Fibroblast of pulmonary artery (primary cell): Measurements from ENCODE around the gene QSOX2.

Experiments used
- DNase-seq: peaks from one replicate; pipeline ENCODE4 v3.0.0-alpha.2; 2010; ENCODE audit warnings: low read depth
- H3K4me3 ChIP-seq: replicated peaks from 2 replicates; pipeline ENCODE4 v1.5.1; 2011; ENCODE audit warnings: low read depth, mild to moderate bottlenecking, control low read depth, low read length, moderate library complexity
- TF ChIP-seq, protein P1 (sequence below): IDR thresholded peaks from 2 replicates; pipeline ENCODE4 v1.5.1; 2011; ENCODE audit warnings: mild to moderate bottlenecking, control low read depth, low read length, inconsistent platforms; ENCODE audit errors: missing control alignments

QSOX2 gene

DNA sequence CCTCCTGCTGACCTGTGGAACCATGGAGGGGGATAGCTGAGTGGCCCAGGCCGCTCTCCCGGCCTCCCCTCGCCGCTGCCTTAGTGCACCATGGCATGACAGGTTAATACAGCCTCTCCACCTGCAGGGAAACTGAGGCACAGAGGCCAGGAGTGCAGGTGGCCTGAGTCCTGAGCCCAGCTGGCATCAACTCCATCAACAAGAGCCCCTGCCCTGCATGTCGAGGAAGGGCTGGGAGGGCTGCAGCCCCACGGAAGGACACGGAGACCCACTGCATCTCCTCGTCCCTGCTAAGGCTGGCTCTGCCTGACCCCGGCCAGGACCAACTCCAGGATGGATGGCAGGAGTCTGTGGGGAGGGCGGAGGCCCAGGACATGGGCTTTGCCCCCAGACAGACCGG is 31.1 kb upstream of the QSOX2 start:
- no peak for DNase-seq
- TF ChIP-seq, protein P1, sequence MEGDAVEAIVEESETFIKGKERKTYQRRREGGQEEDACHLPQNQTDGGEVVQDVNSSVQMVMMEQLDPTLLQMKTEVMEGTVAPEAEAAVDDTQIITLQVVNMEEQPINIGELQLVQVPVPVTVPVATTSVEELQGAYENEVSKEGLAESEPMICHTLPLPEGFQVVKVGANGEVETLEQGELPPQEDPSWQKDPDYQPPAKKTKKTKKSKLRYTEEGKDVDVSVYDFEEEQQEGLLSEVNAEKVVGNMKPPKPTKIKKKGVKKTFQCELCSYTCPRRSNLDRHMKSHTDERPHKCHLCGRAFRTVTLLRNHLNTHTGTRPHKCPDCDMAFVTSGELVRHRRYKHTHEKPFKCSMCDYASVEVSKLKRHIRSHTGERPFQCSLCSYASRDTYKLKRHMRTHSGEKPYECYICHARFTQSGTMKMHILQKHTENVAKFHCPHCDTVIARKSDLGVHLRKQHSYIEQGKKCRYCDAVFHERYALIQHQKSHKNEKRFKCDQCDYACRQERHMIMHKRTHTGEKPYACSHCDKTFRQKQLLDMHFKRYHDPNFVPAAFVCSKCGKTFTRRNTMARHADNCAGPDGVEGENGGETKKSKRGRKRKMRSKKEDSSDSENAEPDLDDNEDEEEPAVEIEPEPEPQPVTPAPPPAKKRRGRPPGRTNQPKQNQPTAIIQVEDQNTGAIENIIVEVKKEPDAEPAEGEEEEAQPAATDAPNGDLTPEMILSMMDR, result no peak
- no peak overlapping the region for H3K4me3 ChIP-seq

DNA sequence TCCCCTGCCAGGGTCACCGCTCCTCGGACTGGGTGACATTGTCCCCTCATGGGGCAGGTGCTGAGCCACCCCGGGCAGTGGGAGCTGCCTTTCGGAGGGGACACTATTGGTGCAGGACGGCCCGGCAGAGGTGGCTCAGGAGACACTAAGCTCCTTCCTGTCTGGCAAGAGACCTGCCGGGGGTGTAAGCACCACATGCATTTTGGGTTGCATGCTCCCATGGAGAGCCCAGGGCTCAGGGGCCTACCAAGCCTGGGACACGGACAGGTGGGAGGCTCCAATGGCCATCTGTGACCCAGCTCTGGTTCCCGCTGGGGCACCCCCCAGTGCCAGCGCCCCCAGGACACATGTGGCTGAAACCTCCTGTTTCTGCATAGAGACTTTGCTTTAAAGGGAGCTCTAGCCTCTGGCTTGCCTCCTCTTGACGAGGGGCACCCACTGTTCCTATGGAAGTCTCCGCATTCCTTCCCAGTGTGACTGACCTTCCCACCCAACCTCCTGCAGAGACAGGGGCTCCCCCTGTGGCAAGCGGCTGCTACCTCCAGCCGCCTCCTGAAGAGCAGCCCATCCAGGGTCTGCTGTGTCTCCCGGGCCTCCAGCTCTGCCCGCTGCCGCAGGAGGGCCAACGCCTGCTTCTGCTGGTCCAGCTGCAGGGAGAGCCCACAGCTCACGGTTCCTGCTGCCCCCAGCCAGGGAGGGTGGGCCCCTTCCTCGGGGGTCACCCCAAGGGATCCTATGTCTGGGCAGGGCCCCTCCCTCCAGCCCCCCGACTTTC is 30.2 kb upstream of the QSOX2 start:
- no peak for DNase-seq
- no peak overlapping the region for H3K4me3 ChIP-seq
- TF ChIP-seq, protein P1, result no peak

DNA sequence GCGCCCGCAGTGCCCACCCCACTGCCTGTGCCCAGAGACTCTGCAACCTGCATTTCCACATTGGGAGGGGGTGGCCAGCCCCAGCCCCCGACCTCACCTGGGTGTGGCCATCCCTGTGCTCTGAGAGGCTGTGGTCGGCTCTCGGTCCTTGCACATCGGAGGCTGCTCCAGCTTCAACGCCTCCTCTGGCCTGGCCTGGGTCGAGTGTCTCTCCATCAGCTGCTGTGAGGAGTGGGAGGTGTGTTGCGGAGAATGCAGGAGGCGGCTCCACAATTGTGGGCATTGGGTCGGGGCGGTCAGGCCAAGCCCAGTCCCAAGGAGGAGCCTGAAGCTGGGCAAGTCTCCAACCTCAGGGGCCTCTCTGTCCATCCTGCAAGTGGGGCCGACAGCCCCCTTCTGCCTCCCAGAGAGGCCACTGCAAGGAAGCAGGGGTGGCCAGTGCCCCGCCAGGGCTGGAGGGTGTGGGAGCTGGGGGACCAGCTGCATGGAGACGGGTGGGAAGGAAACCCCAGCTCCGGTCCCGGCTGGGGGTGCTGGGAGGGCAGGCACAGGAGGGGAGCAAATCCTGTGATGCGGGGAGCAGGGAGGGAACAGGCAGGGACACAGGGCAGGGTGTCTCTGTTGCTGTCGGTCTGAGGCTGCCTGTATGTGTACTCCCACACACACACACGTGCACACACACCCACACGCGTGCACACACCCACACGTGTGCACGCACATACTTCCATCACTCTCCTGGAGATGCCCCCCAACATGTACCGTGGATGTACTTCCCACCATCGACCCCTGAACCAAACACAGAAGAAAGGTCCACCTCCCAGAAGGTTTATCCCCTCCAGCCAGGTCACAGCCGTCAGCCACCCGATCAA is 29.4 kb upstream of the QSOX2 start:
- DNase-seq, result no peak
- H3K4me3 ChIP-seq, result no peak overlapping the region
- TF ChIP-seq, protein P1, result no peak

DNA sequence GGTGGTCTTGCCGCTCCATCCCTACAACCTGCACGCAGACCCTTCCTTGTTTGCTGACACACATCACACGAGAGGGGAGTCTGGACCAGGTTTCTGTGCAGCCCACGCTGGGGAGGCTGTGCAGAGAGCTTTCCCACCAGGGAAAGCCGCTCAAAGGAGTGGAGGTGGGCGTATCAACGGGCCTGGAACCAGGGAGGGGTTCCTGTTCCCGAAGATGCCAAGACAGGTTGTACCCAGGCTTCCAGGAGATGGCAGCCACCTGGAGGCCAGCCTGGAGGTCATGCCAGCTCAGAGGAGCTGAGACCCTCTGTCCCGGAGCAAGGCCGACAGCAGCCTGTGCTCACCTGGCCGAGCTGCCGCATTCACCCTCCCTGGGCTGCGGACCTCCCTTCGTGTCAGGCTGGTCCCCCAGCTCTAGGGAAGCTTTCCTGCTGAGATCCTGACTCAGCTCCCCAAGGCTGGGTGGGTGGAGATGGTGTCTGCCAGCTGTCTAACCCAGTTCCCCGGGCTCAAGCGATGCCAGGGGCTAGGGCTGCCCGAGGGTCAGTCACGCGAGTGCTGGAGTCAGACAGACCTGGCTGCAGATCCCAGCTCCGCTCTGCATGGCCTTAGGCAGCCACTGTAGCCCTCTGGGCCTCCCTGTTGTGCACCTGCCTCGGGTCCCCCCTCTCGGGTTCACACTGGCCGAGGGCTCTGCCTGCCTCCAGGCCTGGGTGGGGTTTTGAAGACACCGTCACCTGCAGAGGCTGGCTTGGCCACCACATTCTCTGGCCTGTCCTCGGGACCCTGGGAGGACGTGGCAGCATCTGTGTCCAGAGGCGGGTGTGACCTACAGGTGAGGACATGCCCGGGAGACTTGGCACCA is 28.5 kb upstream of the QSOX2 start:
- DNase-seq, result no peak
- TF ChIP-seq, protein P1, result no peak
- H3K4me3 ChIP-seq, result no peak overlapping the region

DNA sequence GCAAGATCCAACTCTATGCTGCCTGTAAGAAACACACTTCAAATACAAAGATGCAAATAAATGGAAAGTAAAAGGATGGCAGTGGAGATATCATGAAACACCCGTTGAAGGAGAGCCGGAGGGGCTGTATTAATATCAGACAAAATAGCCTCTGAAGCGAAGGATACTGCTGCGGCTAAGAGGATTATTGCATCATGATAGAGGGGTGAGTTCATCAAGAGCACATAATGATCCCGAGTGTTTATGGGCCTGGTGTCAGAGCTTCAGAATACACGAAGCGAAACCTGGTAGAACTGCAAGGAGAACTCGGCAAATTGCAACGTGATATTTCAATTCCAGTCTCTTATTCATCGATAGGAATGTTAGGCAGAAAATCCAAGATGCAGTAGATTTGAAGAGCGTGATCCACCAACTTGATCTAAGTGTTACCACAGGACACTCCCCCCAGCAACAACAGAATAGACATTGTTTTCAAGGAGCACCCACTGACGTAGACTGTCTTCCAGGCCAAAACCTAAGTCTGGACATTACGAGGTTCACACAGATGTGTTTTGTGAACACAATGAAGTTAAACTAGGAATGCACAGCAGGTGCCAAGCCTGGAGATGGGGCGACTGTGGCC is 27.7 kb upstream of the QSOX2 start:
- no peak for DNase-seq
- H3K4me3 ChIP-seq, result no peak overlapping the region
- TF ChIP-seq, protein P1, result no peak

DNA sequence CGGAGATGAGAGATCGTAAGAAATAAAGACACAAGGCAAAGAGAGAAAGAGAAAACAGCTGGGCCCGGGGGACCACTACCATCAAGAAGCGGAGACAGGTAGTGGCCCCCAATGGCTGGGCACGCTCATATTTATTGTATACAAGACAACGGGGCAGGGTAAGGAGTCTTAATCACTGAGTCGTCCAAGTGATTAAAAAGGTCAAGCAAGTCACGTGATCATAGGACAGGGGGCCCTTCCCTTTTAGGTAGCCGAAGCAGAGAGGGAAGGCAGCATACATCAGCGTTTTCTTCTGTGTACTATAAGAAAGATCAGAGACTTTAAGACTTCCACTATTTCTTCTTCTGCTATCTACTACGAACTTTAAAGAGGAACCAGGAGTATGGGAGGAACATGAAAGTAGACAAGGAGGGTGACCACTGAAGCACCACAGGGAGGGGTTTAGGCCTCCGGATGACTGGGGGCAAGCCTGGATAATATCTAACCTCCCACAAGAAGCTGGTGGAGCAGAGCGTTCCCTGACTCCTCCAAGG is 24.6 kb upstream of the QSOX2 start:
- DNase-seq, result no peak
- TF ChIP-seq, protein P1, result no peak
- no peak overlapping the region for H3K4me3 ChIP-seq
